A673 (cell line): ENCODE results near the gene CFAP57.

ENCODE experiments used
- CTCF ChIP-seq: fragments of 300-800, 200-600 bp; sonication (generic); conservative IDR thresholded peaks from 2 replicates; pipeline ENCODE4 v1.5.1; 2017; ENCODE audit warnings: low read depth, mild to moderate bottlenecking, antibody characterized with exemption, low read length, moderate library complexity, mixed read lengths
- EZH2 ChIP-seq: fragments of 200-600 bp; sonication (generic); IDR thresholded peaks from 2 replicates; pipeline ENCODE4 v1.6.1; 2017; ENCODE audit warnings: borderline replicate concordance, low read depth, mild to moderate bottlenecking, mixed read lengths, antibody characterized with exemption, low read length; ENCODE audit not compliant: poor library complexity, severe bottlenecking

GRCh38 chr1:43137445-43138052 is 34.6 kb upstream of the CFAP57 start:
- TF ChIP-seq CTCF (no peak), EZH2 (no peak)
